SK-N-SH treated with all-trans-retinoic acid at 6 μM for 48 hours (cell line): Measurements from ENCODE around the gene SORCS1.

Experiments
- ATAC-seq: fragments of 200-7000 bp; cut with Tn5 transposase; 3 replicates; pipeline ENCODE4 v1.9.1; 2020; ENCODE audit warnings: mild to moderate bottlenecking, moderate library complexity
- ARNTL ChIP-seq: fragments of 450-650 bp; formaldehyde crosslinking; IDR thresholded peaks from 2 replicates; pipeline ENCODE4 v1.5.0; 2020; ENCODE audit warnings: low read depth, mild to moderate bottlenecking, moderate library complexity, borderline replicate concordance
- BACH2 ChIP-seq: fragments of 250-450 bp; sonication (Bioruptor Pico); IDR thresholded peaks from 2 replicates; pipeline ENCODE4 v1.9.0; 2021; ENCODE audit warnings: mild to moderate bottlenecking, borderline replicate concordance
- CSDC2 ChIP-seq: fragments of 250-450 bp; sonication (Bioruptor Pico); IDR thresholded peaks from 2 replicates; pipeline ENCODE4 v1.5.0; 2020; ENCODE audit warnings: mild to moderate bottlenecking, moderate library complexity
- ESRRG ChIP-seq: fragments of 250-450 bp; sonication (Bioruptor Pico); IDR thresholded peaks from 2 replicates; pipeline ENCODE4 v1.6.1; 2021; ENCODE audit warnings: mild to moderate bottlenecking
- GLIS3 ChIP-seq: fragments of 250-450 bp; sonication (Bioruptor Pico); IDR thresholded peaks from 2 replicates; pipeline ENCODE4 v1.5.0; 2020; ENCODE audit warnings: mild to moderate bottlenecking, moderate library complexity
- ISL1 ChIP-seq: fragments of 250-450 bp; sonication (Bioruptor Pico); IDR thresholded peaks from 2 replicates; pipeline ENCODE4 v2.1.2; 2022; ENCODE audit warnings: mild to moderate bottlenecking, moderate library complexity
- OSR1 ChIP-seq: fragments of 250-450 bp; sonication (Bioruptor Pico); IDR thresholded peaks from 2 replicates; pipeline ENCODE4 v1.8.0; 2022; ENCODE audit warnings: moderate library complexity, mild to moderate bottlenecking, inconsistent platforms
- RARB ChIP-seq: fragments of 250-450 bp; sonication (Bioruptor Pico); IDR thresholded peaks from 2 replicates; pipeline ENCODE4 v1.8.0; 2021; ENCODE audit warnings: mild to moderate bottlenecking, moderate library complexity
- SNAI2 ChIP-seq: fragments of 250-450 bp; sonication (Bioruptor Pico); IDR thresholded peaks from 2 replicates; pipeline ENCODE4 v1.5.0; 2020; ENCODE audit warnings: mild to moderate bottlenecking, moderate library complexity
- TOX ChIP-seq: fragments of 250-450 bp; sonication (Bioruptor Pico); IDR thresholded peaks from 2 replicates; pipeline ENCODE4 v1.8.0; 2021; ENCODE audit warnings: mild to moderate bottlenecking, moderate library complexity, borderline replicate concordance
- ZC3H10 ChIP-seq: fragments of 250-450 bp; sonication (Bioruptor Pico); IDR thresholded peaks from 2 replicates; pipeline ENCODE4 v1.5.1; 2021; ENCODE audit warnings: mild to moderate bottlenecking, moderate library complexity
- ZFP30 ChIP-seq: fragments of 450-650 bp; formaldehyde crosslinking; IDR thresholded peaks from 2 replicates; pipeline ENCODE4 v1.5.0; 2022; ENCODE audit warnings: mild to moderate bottlenecking, moderate library complexity
- ZNF565 ChIP-seq: fragments of 450-650 bp; formaldehyde crosslinking; conservative IDR thresholded peaks from 2 replicates; pipeline ENCODE4 v1.5.0; 2020; ENCODE audit warnings: low read depth, mild to moderate bottlenecking, moderate library complexity
- ZNF70 ChIP-seq: fragments of 450-650 bp; formaldehyde crosslinking; IDR thresholded peaks from 2 replicates; pipeline ENCODE4 v1.5.0; 2020; ENCODE audit warnings: mild to moderate bottlenecking, moderate library complexity
- ZNF8 ChIP-seq: fragments of 450-650 bp; formaldehyde crosslinking; IDR thresholded peaks from 2 replicates; pipeline ENCODE4 v1.5.0; 2020; ENCODE audit warnings: mild to moderate bottlenecking, moderate library complexity
- TF ChIP-seq, protein P1 (sequence below): fragments of 250-450 bp; sonication (Bioruptor Pico); IDR thresholded peaks from 2 replicates; pipeline ENCODE4 v1.8.0; 2021; ENCODE audit warnings: low read depth, mild to moderate bottlenecking, moderate library complexity, borderline replicate concordance
- TF ChIP-seq, protein P2 (sequence below): fragments of 250-450 bp; sonication (Bioruptor Pico); IDR thresholded peaks from 2 replicates; pipeline ENCODE4 v1.8.0; 2020; ENCODE audit warnings: mild to moderate bottlenecking, moderate library complexity, borderline replicate concordance
- TF ChIP-seq, protein P3 (sequence below): fragments of 250-450 bp; sonication (Bioruptor Pico); IDR thresholded peaks from 2 replicates; pipeline ENCODE4 v1.5.0; 2020; ENCODE audit warnings: mild to moderate bottlenecking, moderate library complexity
- TF ChIP-seq, protein P4 (sequence below): fragments of 250-450 bp; sonication (Bioruptor Pico); IDR thresholded peaks from 2 replicates; pipeline ENCODE4 v1.5.1; 2020; ENCODE audit warnings: low read depth, mild to moderate bottlenecking, moderate library complexity
- TF ChIP-seq, protein P5 (sequence below): fragments of 250-450 bp; sonication (Bioruptor Pico); IDR thresholded peaks from 2 replicates; pipeline ENCODE4 v1.5.1; 2021; ENCODE audit warnings: mild to moderate bottlenecking, moderate library complexity

Gene SORCS1

DNA sequence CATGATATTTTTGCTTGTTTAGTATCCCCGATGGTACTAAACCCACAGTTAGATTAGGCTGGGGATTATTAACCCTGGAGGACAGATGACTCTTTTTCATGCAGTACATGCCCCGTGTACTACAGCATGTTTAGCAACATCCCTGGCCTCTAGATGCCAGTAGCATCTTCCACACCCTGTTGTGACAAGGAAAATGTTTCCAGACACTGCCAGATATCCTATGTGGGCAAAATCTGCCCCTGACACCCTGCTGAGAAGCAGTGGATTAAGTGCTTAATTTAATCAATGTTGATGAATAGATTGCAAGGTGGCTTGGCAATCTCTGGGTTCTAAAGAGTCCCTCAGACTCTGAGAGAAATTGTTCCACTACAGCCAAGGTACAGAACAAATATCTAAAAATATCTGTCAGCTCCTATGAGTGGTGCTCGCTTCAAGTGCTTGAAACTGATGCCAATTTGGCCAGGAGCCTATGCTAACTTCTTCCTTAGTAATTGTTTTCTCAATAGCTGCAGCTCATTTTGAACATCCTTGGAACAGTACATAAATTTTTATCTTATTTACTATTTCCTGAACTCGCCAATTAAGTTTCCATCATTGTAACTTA, 247.0 kb downstream of the SORCS1 start:
- no peak; the same call in 2 of the 3 replicates for ATAC-seq
- TF ChIP-seq, protein P1, sequence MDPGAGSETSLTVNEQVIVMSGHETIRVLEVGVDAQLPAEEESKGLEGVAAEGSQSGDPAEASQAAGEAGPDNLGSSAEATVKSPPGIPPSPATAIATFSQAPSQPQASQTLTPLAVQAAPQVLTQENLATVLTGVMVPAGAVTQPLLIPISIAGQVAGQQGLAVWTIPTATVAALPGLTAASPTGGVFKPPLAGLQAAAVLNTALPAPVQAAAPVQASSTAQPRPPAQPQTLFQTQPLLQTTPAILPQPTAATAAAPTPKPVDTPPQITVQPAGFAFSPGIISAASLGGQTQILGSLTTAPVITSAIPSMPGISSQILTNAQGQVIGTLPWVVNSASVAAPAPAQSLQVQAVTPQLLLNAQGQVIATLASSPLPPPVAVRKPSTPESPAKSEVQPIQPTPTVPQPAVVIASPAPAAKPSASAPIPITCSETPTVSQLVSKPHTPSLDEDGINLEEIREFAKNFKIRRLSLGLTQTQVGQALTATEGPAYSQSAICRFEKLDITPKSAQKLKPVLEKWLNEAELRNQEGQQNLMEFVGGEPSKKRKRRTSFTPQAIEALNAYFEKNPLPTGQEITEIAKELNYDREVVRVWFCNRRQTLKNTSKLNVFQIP = no peak
- TF ChIP-seq, protein P2, sequence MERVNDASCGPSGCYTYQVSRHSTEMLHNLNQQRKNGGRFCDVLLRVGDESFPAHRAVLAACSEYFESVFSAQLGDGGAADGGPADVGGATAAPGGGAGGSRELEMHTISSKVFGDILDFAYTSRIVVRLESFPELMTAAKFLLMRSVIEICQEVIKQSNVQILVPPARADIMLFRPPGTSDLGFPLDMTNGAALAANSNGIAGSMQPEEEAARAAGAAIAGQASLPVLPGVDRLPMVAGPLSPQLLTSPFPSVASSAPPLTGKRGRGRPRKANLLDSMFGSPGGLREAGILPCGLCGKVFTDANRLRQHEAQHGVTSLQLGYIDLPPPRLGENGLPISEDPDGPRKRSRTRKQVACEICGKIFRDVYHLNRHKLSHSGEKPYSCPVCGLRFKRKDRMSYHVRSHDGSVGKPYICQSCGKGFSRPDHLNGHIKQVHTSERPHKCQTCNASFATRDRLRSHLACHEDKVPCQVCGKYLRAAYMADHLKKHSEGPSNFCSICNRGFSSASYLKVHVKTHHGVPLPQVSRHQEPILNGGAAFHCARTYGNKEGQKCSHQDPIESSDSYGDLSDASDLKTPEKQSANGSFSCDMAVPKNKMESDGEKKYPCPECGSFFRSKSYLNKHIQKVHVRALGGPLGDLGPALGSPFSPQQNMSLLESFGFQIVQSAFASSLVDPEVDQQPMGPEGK (CRISPR knock-in tag) = no peak
- TF ChIP-seq ESRRG (CRISPR knock-in tag) = no peak
- TF ChIP-seq, protein P3, sequence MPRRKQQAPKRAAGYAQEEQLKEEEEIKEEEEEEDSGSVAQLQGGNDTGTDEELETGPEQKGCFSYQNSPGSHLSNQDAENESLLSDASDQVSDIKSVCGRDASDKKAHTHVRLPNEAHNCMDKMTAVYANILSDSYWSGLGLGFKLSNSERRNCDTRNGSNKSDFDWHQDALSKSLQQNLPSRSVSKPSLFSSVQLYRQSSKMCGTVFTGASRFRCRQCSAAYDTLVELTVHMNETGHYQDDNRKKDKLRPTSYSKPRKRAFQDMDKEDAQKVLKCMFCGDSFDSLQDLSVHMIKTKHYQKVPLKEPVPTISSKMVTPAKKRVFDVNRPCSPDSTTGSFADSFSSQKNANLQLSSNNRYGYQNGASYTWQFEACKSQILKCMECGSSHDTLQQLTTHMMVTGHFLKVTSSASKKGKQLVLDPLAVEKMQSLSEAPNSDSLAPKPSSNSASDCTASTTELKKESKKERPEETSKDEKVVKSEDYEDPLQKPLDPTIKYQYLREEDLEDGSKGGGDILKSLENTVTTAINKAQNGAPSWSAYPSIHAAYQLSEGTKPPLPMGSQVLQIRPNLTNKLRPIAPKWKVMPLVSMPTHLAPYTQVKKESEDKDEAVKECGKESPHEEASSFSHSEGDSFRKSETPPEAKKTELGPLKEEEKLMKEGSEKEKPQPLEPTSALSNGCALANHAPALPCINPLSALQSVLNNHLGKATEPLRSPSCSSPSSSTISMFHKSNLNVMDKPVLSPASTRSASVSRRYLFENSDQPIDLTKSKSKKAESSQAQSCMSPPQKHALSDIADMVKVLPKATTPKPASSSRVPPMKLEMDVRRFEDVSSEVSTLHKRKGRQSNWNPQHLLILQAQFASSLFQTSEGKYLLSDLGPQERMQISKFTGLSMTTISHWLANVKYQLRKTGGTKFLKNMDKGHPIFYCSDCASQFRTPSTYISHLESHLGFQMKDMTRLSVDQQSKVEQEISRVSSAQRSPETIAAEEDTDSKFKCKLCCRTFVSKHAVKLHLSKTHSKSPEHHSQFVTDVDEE (CRISPR knock-in tag) = no peak
- TF ChIP-seq ZNF70 (CRISPR knock-in tag) = no peak
- TF ChIP-seq, protein P4, sequence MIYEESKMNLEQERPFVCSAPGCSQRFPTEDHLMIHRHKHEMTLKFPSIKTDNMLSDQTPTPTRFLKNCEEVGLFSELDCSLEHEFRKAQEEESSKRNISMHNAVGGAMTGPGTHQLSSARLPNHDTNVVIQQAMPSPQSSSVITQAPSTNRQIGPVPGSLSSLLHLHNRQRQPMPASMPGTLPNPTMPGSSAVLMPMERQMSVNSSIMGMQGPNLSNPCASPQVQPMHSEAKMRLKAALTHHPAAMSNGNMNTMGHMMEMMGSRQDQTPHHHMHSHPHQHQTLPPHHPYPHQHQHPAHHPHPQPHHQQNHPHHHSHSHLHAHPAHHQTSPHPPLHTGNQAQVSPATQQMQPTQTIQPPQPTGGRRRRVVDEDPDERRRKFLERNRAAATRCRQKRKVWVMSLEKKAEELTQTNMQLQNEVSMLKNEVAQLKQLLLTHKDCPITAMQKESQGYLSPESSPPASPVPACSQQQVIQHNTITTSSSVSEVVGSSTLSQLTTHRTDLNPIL (CRISPR knock-in tag) = no peak
- no peak for TF ChIP-seq CSDC2 (CRISPR knock-in tag)
- TF ChIP-seq BACH2 (CRISPR knock-in tag) = no peak
- TF ChIP-seq, protein P5, sequence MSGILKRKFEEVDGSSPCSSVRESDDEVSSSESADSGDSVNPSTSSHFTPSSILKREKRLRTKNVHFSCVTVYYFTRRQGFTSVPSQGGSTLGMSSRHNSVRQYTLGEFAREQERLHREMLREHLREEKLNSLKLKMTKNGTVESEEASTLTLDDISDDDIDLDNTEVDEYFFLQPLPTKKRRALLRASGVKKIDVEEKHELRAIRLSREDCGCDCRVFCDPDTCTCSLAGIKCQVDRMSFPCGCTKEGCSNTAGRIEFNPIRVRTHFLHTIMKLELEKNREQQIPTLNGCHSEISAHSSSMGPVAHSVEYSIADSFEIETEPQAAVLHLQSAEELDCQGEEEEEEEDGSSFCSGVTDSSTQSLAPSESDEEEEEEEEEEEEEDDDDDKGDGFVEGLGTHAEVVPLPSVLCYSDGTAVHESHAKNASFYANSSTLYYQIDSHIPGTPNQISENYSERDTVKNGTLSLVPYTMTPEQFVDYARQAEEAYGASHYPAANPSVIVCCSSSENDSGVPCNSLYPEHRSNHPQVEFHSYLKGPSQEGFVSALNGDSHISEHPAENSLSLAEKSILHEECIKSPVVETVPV (CRISPR knock-in tag) = no peak
- TF ChIP-seq OSR1 (CRISPR knock-in tag) = no peak
- no peak for TF ChIP-seq TOX (CRISPR knock-in tag)
- TF ChIP-seq ZC3H10 (CRISPR knock-in tag) = no peak
- no peak for TF ChIP-seq ISL1 (CRISPR knock-in tag)
- TF ChIP-seq, all 23 proteins: peak for 0

DNA sequence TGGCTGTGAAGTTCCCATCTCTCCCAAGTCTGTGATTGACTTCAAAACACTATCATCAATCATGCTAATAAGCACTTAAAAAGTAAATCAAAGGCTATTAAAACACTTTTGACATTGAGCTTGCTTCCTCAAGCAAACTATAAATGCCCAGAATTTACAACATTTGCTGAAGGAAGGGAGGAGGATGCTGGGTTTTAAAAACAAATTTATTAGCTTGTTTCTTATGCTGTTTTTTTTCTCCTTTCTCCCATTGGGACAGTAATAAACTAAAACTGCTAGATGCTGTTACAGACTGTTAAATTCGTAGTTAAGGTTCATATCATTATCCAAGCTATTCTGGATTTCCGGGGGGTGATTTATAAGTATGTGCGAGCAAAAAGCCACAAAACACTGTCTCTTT, 250.5 kb downstream of the SORCS1 start:
- no peak for ATAC-seq
- TF ChIP-seq, protein P4 (CRISPR knock-in tag) = no peak
- TF ChIP-seq GLIS3 (CRISPR knock-in tag) (no peak), SNAI2 (CRISPR knock-in tag) (no peak)

DNA sequence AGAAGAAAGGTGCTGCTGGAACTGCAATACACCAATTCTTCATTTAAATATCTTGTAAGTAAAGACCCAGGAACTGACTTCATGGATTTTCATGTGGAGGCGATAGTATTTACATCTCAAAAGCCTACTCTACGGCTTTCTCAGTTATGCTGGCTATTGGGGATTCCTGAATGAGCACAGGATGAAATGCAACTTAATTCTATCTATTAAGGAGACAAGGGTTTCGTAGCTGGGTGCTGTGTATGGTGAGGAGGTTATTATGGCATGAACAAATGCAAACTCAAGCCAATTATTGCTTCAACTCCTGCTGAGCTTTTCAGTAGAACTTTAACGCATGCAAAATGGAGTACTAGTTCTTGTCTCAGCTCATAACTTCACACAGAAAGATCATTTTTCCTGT, 251.2 kb downstream of the SORCS1 start:
- ATAC-seq = no peak
- TF ChIP-seq RARB (no peak), ZNF70 (CRISPR knock-in tag) (no peak), ARNTL (CRISPR knock-in tag) (no peak), ESRRG (CRISPR knock-in tag) (no peak), SNAI2 (CRISPR knock-in tag) (no peak), GLIS3 (CRISPR knock-in tag) (no peak), ISL1 (CRISPR knock-in tag) (no peak), ZNF565 (CRISPR knock-in tag) (no peak), OSR1 (CRISPR knock-in tag) (no peak), ZC3H10 (CRISPR knock-in tag) (no peak), ZFP30 (CRISPR knock-in tag) (no peak), CSDC2 (CRISPR knock-in tag) (no peak), ZNF8 (no peak), TOX (CRISPR knock-in tag) (no peak)
- TF ChIP-seq, protein P1 = no peak
- TF ChIP-seq, protein P3 (CRISPR knock-in tag) = no peak
